Measurements from ENCODE around the gene ZNF488.
A peak's percentile ranks its signal among the peaks of the same experiment; 100 is the strongest.

ZNF488 gene

GRCh38 chr10:47366181-47366631, 17.9 kb downstream of the ZNF488 start:
- DNase-seq (ENCODE audit: low spot score) = no peak

GRCh38 chr10:47365431-47366180, 18.5 kb downstream of the ZNF488 start:
- DNase-seq (ENCODE audit: low spot score) = no peak

- no peak for DNase-seq (ENCODE audit: low spot score)
Observed at GRCh38 chr10:47364911-47365310, 19.2 kb downstream of the ZNF488 start.

- DNase-seq (ENCODE audit: low spot score) = no peak
Observed at GRCh38 chr10:47364366-47364765, 19.7 kb downstream of the ZNF488 start.

- no peak for DNase-seq (ENCODE audit: low spot score)
Observed at GRCh38 chr10:47363781-47364180, 20.3 kb downstream of the ZNF488 start.

- no peak for DNase-seq (ENCODE audit: low spot score)
Observed at GRCh38 chr10:47362199-47362598, 21.9 kb downstream of the ZNF488 start.

- peak; percentile 34 for DNase-seq (ENCODE audit: low spot score)
Observed at GRCh38 chr10:47361293-47361692, 22.8 kb downstream of the ZNF488 start.

- DNase-seq (ENCODE audit: low spot score) = no peak
Observed at GRCh38 chr10:47360419-47361040, 23.6 kb downstream of the ZNF488 start.

GRCh38 chr10:47359626-47360418, 24.3 kb downstream of the ZNF488 start:
- DNase-seq (ENCODE audit: low spot score) = no peak

GRCh38 chr10:47359101-47359500, 25.0 kb downstream of the ZNF488 start:
- no peak for DNase-seq (ENCODE audit: low spot score)

- DNase-seq (ENCODE audit: low spot score) = no peak
Observed at GRCh38 chr10:47358457-47358856, 25.6 kb downstream of the ZNF488 start.

GRCh38 chr10:47357911-47358310, 26.2 kb downstream of the ZNF488 start:
- DNase-seq (ENCODE audit: low spot score) = no peak

- no peak for DNase-seq (ENCODE audit: low spot score)
Observed at GRCh38 chr10:47357131-47357582, 26.9 kb downstream of the ZNF488 start.

- DNase-seq (ENCODE audit: low spot score) = no peak
Observed at GRCh38 chr10:47356708-47357107, 27.4 kb downstream of the ZNF488 start.

GRCh38 chr10:47354900-47355299, 29.2 kb downstream of the ZNF488 start:
- no peak for DNase-seq (ENCODE audit: low spot score)

- DNase-seq (ENCODE audit: low spot score) = no peak
Observed at GRCh38 chr10:47354165-47354564, 29.9 kb downstream of the ZNF488 start.

- DNase-seq (ENCODE audit: low spot score) = no peak
Observed at GRCh38 chr10:47353351-47353750, 30.7 kb downstream of the ZNF488 start.

GRCh38 chr10:47351899-47352815, 31.9 kb downstream of the ZNF488 start:
- no peak for DNase-seq (ENCODE audit: low spot score)

- no peak for DNase-seq (ENCODE audit: low spot score)
Observed at GRCh38 chr10:47350671-47351640, 33.1 kb downstream of the ZNF488 start.

GRCh38 chr10:47349941-47350371, 34.1 kb downstream of the ZNF488 start:
- no peak for DNase-seq (ENCODE audit: low spot score)
